Measurements from ENCODE around the gene TENM4.

DNA sequence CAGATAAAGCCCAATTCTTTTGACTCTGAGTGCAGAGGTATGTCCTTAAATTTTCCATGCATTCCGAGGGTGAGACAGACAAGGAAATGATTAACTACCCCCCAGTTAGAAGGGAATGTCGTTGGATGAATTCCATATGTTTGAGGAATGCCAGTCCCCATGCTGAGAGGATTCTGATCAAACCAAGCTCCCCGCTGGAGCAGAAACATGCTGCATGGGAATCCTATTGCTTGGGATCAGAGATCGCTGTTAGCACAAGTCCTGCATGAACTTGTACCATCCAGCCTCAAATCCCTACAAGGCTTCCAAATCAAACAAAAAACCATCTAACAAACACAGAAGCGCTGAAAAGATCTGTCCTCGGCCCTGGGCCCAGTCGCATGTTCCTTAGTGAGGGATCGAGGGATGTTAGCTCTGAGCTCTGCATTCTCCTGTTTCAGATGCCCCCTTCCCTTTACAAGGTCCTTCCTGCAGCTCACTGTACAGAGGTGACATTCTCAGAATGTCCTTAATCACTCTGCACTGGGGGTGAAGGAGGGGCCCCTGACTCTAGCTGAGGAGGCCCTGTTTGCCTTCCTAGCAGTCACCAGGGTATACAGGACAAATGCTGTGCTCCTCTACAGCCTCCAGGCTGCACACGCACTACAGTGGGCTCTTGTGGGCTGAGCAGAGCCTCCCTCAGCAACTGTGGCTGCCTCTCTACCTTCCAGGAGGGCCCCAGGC, 353.4 kb downstream of the TENM4 start:
- TF ChIP-seq, protein P1, sequence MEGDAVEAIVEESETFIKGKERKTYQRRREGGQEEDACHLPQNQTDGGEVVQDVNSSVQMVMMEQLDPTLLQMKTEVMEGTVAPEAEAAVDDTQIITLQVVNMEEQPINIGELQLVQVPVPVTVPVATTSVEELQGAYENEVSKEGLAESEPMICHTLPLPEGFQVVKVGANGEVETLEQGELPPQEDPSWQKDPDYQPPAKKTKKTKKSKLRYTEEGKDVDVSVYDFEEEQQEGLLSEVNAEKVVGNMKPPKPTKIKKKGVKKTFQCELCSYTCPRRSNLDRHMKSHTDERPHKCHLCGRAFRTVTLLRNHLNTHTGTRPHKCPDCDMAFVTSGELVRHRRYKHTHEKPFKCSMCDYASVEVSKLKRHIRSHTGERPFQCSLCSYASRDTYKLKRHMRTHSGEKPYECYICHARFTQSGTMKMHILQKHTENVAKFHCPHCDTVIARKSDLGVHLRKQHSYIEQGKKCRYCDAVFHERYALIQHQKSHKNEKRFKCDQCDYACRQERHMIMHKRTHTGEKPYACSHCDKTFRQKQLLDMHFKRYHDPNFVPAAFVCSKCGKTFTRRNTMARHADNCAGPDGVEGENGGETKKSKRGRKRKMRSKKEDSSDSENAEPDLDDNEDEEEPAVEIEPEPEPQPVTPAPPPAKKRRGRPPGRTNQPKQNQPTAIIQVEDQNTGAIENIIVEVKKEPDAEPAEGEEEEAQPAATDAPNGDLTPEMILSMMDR (IDR thresholded peaks at IDR 0.05 in 4 of 5, conservative IDR thresholded peaks at IDR 0.05 in 1 of 5): no peak
- TF ChIP-seq POLR2A (IDR thresholded peaks at IDR 0.05): no peak

All from gastrocnemius medialis (tissue), 4 donors.